Tibial nerve (tissue), 3 donors: ENCODE results near the gene CCDC152.

ENCODE experiments used
- POLR2A ChIP-seq, 2 donors: fragments of 450-650 bp; IDR thresholded peaks; one replicate each; pipeline ENCODE4 v1.6.1; 2017; ENCODE audit warnings: antibody characterized with exemption in 2 of 2, mild to moderate bottlenecking in 2 of 2, moderate library complexity in 2 of 2
- TF ChIP-seq, protein P1 (sequence below), 5 experiments: fragments of 200-600 bp in 3 of 5; fragments of 450-650 bp in 2 of 5; sonication (generic) in 3 of 5; IDR thresholded peaks; one replicate each; pipeline ENCODE4 v1.5.1; 2016 to 2019; ENCODE audit warnings: antibody characterized with exemption in 5 of 5, mild to moderate bottlenecking in 3 of 5, moderate library complexity in 2 of 5

DNA sequence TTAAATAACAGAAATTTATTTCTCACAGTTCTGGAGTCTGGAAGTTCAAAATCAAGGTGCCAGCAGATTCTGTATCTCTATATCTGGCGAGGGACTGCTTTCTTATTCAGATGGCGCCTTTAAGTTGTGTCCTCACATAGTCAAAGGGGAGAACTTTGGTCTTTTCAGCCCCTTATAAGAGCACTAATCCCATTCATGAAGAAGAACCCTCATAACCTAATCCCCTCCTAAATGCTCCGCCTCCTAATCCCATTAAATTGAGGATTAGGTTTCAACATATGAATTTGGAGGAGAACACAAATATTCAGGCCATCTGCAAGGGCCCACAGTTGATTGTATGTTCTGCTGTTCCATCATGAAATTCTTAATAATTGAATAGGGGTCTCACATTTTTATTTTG is 10.8 kb upstream of the CCDC152 start:
- TF ChIP-seq, protein P1, sequence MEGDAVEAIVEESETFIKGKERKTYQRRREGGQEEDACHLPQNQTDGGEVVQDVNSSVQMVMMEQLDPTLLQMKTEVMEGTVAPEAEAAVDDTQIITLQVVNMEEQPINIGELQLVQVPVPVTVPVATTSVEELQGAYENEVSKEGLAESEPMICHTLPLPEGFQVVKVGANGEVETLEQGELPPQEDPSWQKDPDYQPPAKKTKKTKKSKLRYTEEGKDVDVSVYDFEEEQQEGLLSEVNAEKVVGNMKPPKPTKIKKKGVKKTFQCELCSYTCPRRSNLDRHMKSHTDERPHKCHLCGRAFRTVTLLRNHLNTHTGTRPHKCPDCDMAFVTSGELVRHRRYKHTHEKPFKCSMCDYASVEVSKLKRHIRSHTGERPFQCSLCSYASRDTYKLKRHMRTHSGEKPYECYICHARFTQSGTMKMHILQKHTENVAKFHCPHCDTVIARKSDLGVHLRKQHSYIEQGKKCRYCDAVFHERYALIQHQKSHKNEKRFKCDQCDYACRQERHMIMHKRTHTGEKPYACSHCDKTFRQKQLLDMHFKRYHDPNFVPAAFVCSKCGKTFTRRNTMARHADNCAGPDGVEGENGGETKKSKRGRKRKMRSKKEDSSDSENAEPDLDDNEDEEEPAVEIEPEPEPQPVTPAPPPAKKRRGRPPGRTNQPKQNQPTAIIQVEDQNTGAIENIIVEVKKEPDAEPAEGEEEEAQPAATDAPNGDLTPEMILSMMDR (IDR thresholded peaks at IDR 0.05), result no peak
- no peak for TF ChIP-seq POLR2A (IDR thresholded peaks at IDR 0.05)
